Measurements from ENCODE around the gene RPAIN. TPM values are rescaled to one million over a fixed set of nuclear protein-coding genes. Genes with fewer than 3 reads are reported as not detected.
A peak's percentile ranks its signal among the peaks of the same experiment; 100 is the strongest.
"Not testable (repeated sequence)": the region's sequence is repeated elsewhere in the genome, so short reads cannot be mapped to it uniquely, and the experiment has no call there.

The RPAIN gene
- total RNA-seq, 1 donor from 2014 or later = 121 TPM

DNA sequence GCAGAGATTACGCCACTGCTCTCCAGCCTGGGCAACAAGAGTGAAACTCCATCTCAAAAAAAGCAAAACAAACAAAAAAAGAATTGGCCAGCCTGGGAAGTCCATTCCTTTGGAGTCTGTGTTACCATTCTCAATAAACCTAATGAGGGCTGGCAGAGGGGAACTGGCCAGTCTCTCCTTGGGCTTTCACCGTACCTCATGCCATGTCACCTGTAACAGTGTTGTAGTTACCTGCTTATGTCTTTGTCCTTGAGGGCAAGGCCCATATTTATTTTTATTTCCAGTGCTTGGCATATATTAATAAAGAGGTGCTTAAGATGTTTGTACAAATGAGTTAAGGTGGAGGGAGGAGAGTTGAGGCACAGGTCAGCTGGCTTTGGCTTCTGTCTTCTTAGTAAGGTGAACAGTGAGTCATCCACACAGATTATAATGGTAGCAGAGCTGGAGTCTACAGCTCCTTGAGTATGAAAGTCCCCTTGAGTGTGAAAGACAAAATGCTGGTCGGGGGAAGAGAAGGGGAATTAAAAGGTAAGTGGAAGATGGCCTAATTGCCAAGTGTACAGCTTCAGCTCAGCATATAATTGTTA, 10.5 kb downstream of the RPAIN start:
- no peaks in the 10 kb centered on the region for H3K9me3 Mint-ChIP-seq
- peaks cover 41% of the 10 kb centered on the region for H3K36me3 Mint-ChIP-seq
- no peak overlapping the region for H3K4me3 ChIP-seq

DNA sequence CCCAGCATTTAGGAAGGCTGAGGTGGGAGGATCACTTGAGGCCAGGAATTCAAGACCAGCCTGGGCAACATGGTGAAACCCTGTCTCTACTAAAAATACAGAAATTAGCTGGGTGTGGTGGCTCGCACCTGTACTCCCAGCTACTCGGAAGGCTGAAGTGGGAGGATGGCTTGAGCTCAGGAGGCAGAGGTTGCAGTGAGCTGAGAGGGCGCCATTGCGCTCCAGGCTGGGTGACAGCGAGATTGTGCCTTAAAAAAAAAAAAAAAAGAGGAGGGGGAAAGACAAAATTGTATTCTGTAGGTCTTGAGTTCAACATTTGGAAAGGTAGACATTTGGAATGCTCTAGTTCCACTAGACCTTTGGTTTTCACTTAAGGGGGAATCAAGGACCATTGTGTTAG, 11.3 kb downstream of the RPAIN start:
- Histone ChIP-seq H3F3A (ENCODE audit: low read depth) (peaks cover 69% of the 10 kb centered on the region), H3K79me2 (ENCODE audit: low read depth) (peaks cover 35% of the 10 kb centered on the region), H3K36me3 (peaks cover 10% of the 10 kb centered on the region), H4K20me1 (ENCODE audit: low read depth) (peaks cover 36% of the 10 kb centered on the region)
- H3K9me3 Mint-ChIP-seq; H2AFZ ChIP-seq (replicated peaks); DNase-seq (ENCODE audit: low spot score); H3K4me2 ChIP-seq; H3K27me3 ChIP-seq; H3K27ac ChIP-seq; H3K4me1 ChIP-seq; H3K27ac Mint-ChIP-seq; H3K4me3 Mint-ChIP-seq; H3K9ac ChIP-seq; H3K9me3 ChIP-seq (ENCODE audit: low read depth); H3K27me3 Mint-ChIP-seq (ENCODE audit: insufficient read depth, low read depth); H3K4me3 ChIP-seq; H3K4me1 Mint-ChIP-seq: not testable (repeated sequence)
- peaks cover 36% of the 10 kb centered on the region for H3K36me3 Mint-ChIP-seq
- TF ChIP-seq, protein P1, sequence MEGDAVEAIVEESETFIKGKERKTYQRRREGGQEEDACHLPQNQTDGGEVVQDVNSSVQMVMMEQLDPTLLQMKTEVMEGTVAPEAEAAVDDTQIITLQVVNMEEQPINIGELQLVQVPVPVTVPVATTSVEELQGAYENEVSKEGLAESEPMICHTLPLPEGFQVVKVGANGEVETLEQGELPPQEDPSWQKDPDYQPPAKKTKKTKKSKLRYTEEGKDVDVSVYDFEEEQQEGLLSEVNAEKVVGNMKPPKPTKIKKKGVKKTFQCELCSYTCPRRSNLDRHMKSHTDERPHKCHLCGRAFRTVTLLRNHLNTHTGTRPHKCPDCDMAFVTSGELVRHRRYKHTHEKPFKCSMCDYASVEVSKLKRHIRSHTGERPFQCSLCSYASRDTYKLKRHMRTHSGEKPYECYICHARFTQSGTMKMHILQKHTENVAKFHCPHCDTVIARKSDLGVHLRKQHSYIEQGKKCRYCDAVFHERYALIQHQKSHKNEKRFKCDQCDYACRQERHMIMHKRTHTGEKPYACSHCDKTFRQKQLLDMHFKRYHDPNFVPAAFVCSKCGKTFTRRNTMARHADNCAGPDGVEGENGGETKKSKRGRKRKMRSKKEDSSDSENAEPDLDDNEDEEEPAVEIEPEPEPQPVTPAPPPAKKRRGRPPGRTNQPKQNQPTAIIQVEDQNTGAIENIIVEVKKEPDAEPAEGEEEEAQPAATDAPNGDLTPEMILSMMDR (IDR thresholded peaks at IDR 0.05) = peak; percentile 31

More for the DNA sequence above, 10.5 kb downstream of the RPAIN start:
- H3K9me3 ChIP-seq (ENCODE audit: low read depth) = no peaks in the 10 kb centered on the region
- Mint-ChIP-seq H3K4me1 (no peaks in the 10 kb centered on the region), H3K27me3 (ENCODE audit: insufficient read depth, low read depth) (no peaks in the 10 kb centered on the region), H3K4me3 (no peak overlapping the region), H3K27ac (no peak overlapping the region)
- no peaks in the 10 kb centered on the region for H3K27me3 ChIP-seq
- no peak overlapping the region for H2AFZ ChIP-seq (replicated peaks)
- no peak overlapping the region for H3K4me2 ChIP-seq
- H3K4me1 ChIP-seq = no peaks in the 10 kb centered on the region
- no peak overlapping the region for H3K27ac ChIP-seq
- no peak overlapping the region for H3K9ac ChIP-seq
- TF ChIP-seq EZH2 (IDR thresholded peaks at IDR 0.05) (no peak), EZH2phosphoT487 (IDR thresholded peaks at IDR 0.05) (no peak)
- TF ChIP-seq, protein P1 (IDR thresholded peaks at IDR 0.05) = no peak
- H3K79me2 ChIP-seq (ENCODE audit: low read depth) = peaks cover 37% of the 10 kb centered on the region
- H3F3A ChIP-seq (ENCODE audit: low read depth) = peaks cover 69% of the 10 kb centered on the region
- peaks cover 36% of the 10 kb centered on the region for H4K20me1 ChIP-seq (ENCODE audit: low read depth)
- peaks cover 8% of the 10 kb centered on the region for H3K36me3 ChIP-seq
- no peak for DNase-seq (ENCODE audit: low spot score)

DNA sequence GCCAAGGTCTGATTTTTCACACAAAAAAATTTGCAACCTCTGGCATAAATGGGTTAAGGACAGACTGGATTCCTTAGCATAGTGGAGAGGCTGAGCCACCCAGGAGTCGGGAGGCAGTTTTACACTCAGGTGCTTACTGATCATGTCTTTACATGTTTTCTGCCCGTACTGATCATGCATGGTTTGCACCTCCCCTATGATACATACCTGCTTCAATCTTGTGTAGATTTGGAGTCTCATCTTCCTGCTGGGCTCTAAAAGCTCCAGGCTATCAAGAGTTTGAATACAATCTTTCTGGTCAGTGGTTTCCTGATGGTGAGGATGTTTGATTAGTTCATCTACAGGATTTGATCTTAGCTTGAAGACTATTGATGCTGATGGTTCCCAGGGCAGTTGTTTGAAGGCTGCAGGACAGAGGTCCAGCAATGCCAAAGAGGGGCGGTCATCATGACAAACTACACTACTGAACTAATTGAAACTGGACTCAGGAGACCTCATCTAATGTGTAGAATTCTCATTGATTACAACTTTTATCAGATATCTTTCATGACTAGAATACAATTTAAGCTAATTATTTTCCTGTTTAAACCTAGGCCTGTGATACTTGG, 12.1 kb downstream of the RPAIN start:
- peaks cover 36% of the 10 kb centered on the region for H4K20me1 ChIP-seq (ENCODE audit: low read depth)
- no peak overlapping the region for H3K4me3 ChIP-seq
- peak overlapping the region; percentile 49 for H3K27ac ChIP-seq
- H2AFZ ChIP-seq (replicated peaks) = no peak overlapping the region
- H3K27ac Mint-ChIP-seq = no peak overlapping the region
- peaks cover 69% of the 10 kb centered on the region for H3F3A ChIP-seq (ENCODE audit: low read depth)
- peaks cover 39% of the 10 kb centered on the region for H3K36me3 Mint-ChIP-seq
- H3K4me2 ChIP-seq = no peak overlapping the region
- H3K4me3 Mint-ChIP-seq = no peak overlapping the region
- peaks cover 5% of the 10 kb centered on the region for H3K4me1 ChIP-seq
- no peaks in the 10 kb centered on the region for H3K27me3 ChIP-seq
- H3K4me1 Mint-ChIP-seq = peaks cover 8% of the 10 kb centered on the region
- no peak for DNase-seq (ENCODE audit: low spot score)
- no peak overlapping the region for H3K9ac ChIP-seq
- H3K79me2 ChIP-seq (ENCODE audit: low read depth) = peaks cover 43% of the 10 kb centered on the region
- TF ChIP-seq EZH2phosphoT487 (IDR thresholded peaks at IDR 0.05) = no peak
- TF ChIP-seq EZH2 (IDR thresholded peaks at IDR 0.05) = no peak
- TF ChIP-seq, protein P1 (IDR thresholded peaks at IDR 0.05) = no peak
- H3K9me3 ChIP-seq (ENCODE audit: low read depth) = no peaks in the 10 kb centered on the region
- peaks cover 16% of the 10 kb centered on the region for H3K36me3 ChIP-seq
- H3K9me3 Mint-ChIP-seq = no peaks in the 10 kb centered on the region
- H3K27me3 Mint-ChIP-seq (ENCODE audit: insufficient read depth, low read depth) = no peaks in the 10 kb centered on the region

All from neural progenitor cell (in vitro differentiated cells).